Spleen (tissue), 11 donors: ENCODE data around the gene PPM1N. TPM values are rescaled to one million over a fixed set of nuclear protein-coding genes. Genes with fewer than 3 reads are reported as not detected.

ENCODE experiments used
- DNase-seq: peaks from one replicate; pipeline ENCODE4 v3.0.0-alpha.2; 2020
- H3K27ac ChIP-seq, 8 donors: fragments of 200-600 bp; sonication (generic) in 7 of 8; 1 replicate in 4 of 8; 2 replicates in 4 of 8; pipeline versions ENCODE4 v1.5.0 to v1.8.0; 2016 to 2021; ENCODE audit warnings: inconsistent platforms in 4 of 8, mild to moderate bottlenecking in 4 of 8, moderate library complexity in 1 of 8
- H3K27me3 ChIP-seq, 7 donors: fragments of 200-600 bp; sonication (generic) in 6 of 7; replicated peaks in 1 of 7; 1 replicate in 4 of 7; 2 replicates in 3 of 7; pipeline versions ENCODE4 v1.5.0 to v1.8.0; 2016 to 2021; ENCODE audit warnings: inconsistent platforms in 3 of 7, mild to moderate bottlenecking in 1 of 7
- H3K36me3 ChIP-seq, 6 donors: fragments of 200-600 bp; sonication (generic) in 5 of 6; 1 replicate in 4 of 6; 2 replicates in 2 of 6; pipeline versions ENCODE4 v1.5.0 to v1.8.0; 2016 to 2021; ENCODE audit warnings: inconsistent platforms in 2 of 6
- H3K4me1 ChIP-seq, 6 donors: fragments of 200-600 bp; sonication (generic) in 5 of 6; 1 replicate in 3 of 6; 2 replicates in 3 of 6; pipeline versions ENCODE4 v1.5.0 to v1.8.0; 2016 to 2021; ENCODE audit warnings: inconsistent platforms in 3 of 6
- H3K4me3 ChIP-seq, 8 donors: fragments of 200-600 bp; sonication (generic) in 7 of 8; 1 replicate in 4 of 8; 2 replicates in 4 of 8; pipeline versions ENCODE4 v1.5.0 to v1.8.0; 2016 to 2021; ENCODE audit warnings: inconsistent platforms in 4 of 8, mild to moderate bottlenecking in 4 of 8, moderate library complexity in 2 of 8
- H3K9me3 ChIP-seq, 8 donors: fragments of 200-600 bp; sonication (generic) in 7 of 8; 1 replicate in 4 of 8; 2 replicates in 4 of 8; pipeline versions ENCODE4 v1.5.0 to v1.8.0; 2016 to 2021; ENCODE audit warnings: inconsistent platforms in 4 of 8
- POLR2A ChIP-seq, 3 donors: fragments of 450-650 bp; IDR thresholded peaks; one replicate each; pipeline ENCODE4 v1.5.1; 2017; ENCODE audit warnings: antibody characterized with exemption in 3 of 3, mild to moderate bottlenecking in 1 of 3
- POLR2AphosphoS5 ChIP-seq, 3 donors: sonication (generic); formaldehyde crosslinking; IDR thresholded peaks; one replicate each; pipeline ENCODE4 v1.5.1; 2017; ENCODE audit warnings: antibody characterized with exemption in 3 of 3
- WGBS, 5 donors: extraction: QIAGEN DNeasy Blood & Tissue Kit in 3 of 5; methylation state at CpG; one replicate each; pipeline versions ENCODE4 v1.1.5 to v1.1.7; 2013 to 2018; 5-methylcytosine and 5-hydroxymethylcytosine counted together
- intact Hi-C: fragments of 100-400 bp; cut with DNase I; formaldehyde crosslinking; loops from one replicate; pipeline ENCODE4 v1.15.0; 2023; ENCODE audit warnings: low total_unique reads
- polyA plus RNA-seq, 3 donors: library from polyadenylated mRNA; stranded (reverse); fragments of 200-250 nt; gene quantifications; one replicate each; pipeline ENCODE4 v1.2.1, GENCODE V29; 2013
- total RNA-seq, 7 donors: library from RNA; depleted of rRNA in 3 of 7; stranded (reverse); fragments of >200 nt in 3 of 7; fragmentation: NEBNext Ultra II Directional in 4 of 7; extraction: Animal tissue kit (Norgen Biotek cat#: 25700) in 4 of 7; gene quantifications; one replicate each; pipeline versions ENCODE4 v1.1.0 to v1.2.1, GENCODE V29; 2016 to 2021
- TF ChIP-seq, protein P1 (sequence below), 11 experiments: fragments of 200-600 bp in 7 of 11; fragments of 450-650 bp in 4 of 11; sonication (generic) in 4 of 11; IDR thresholded peaks in 8 of 11; conservative IDR thresholded peaks in 3 of 11; 1 replicate in 7 of 11; 2 replicates in 4 of 11; pipeline versions ENCODE4 v1.4.0 to v1.8.0; 2016 to 2021; ENCODE audit warnings: antibody characterized with exemption in 11 of 11, inconsistent platforms in 4 of 11, mild to moderate bottlenecking in 1 of 11
- donor health status: healthy with polysubstance abuse.
- donor health status: DM: no; HTN: no; CAD: no; lungs with moderate emphysema.
- donor health status: DM: no; HTN: no; CAD: no.
- donor health status: Bipolar disorder and iron deficiency.
- donor health status: healthy.
- donor health status: DM: no; HTN: no; CAD: no.
- donor health status: DM: yes; HTN: yes; CAD: no.

Gene PPM1N
- total and polyA plus RNA-seq, 10 donors, result 6.3 to 21.4 (median 9.7) TPM

- Histone ChIP-seq H3K36me3 (no peaks in the 10 kb centered on the region), H3K27me3 (peaks cover 0 to 10% (median 0%) of the 10 kb centered on the region in 7 donors), H3K27ac (no peak overlapping the region), H3K9me3 (no peaks in the 10 kb centered on the region), H3K4me3 (no peak overlapping the region), H3K4me1 (peaks cover 8 to 38% (median 18%) of the 10 kb centered on the region in 6 donors)
- intact Hi-C loops, result no loop called here
- DNase-seq, result no peak
- TF ChIP-seq, protein P1, sequence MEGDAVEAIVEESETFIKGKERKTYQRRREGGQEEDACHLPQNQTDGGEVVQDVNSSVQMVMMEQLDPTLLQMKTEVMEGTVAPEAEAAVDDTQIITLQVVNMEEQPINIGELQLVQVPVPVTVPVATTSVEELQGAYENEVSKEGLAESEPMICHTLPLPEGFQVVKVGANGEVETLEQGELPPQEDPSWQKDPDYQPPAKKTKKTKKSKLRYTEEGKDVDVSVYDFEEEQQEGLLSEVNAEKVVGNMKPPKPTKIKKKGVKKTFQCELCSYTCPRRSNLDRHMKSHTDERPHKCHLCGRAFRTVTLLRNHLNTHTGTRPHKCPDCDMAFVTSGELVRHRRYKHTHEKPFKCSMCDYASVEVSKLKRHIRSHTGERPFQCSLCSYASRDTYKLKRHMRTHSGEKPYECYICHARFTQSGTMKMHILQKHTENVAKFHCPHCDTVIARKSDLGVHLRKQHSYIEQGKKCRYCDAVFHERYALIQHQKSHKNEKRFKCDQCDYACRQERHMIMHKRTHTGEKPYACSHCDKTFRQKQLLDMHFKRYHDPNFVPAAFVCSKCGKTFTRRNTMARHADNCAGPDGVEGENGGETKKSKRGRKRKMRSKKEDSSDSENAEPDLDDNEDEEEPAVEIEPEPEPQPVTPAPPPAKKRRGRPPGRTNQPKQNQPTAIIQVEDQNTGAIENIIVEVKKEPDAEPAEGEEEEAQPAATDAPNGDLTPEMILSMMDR (IDR thresholded peaks at IDR 0.05 in 8 of 11, conservative IDR thresholded peaks at IDR 0.05 in 3 of 11), result no peak
- TF ChIP-seq POLR2A (IDR thresholded peaks at IDR 0.05), result no peak
- TF ChIP-seq POLR2AphosphoS5 (IDR thresholded peaks at IDR 0.05), result no peak
Measured at GRCh38 chr19:45457776-45458175, 40.5 kb upstream of the PPM1N start.

DNA sequence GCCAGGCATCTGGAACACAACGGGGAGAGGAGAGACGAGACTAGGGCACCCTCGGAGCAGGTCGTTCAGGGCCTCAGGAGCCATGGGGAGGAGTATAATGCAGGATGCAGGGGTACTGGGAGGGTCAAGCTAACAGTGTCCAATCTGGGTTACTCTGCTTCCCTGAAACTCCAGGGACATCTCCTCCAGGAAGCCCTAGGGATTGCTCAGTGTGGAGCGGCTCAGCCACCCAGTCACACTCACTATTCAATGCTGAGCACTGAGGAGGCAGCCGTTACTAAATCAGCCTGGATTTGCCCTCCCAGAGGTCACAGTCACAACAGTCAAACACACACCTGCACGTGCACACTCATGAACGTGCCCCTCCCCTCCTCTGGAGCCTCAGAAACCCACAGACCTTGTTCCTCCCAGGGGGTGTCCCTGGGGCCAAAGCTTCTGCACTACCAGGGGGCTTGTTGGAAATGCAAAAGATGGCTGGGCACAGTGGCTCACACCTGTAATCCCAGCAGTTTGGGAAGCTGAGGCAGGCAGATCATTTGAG, 37.4 kb upstream of the PPM1N start:
- Histone ChIP-seq H3K36me3 (no peaks in the 10 kb centered on the region), H3K4me3 (no peak overlapping the region), H3K4me1 (peaks cover 5 to 19% (median 8%) of the 10 kb centered on the region in 6 donors), H3K27me3 (peaks cover 0 to 18% (median 0%) of the 10 kb centered on the region in 7 donors), H3K9me3 (no peaks in the 10 kb centered on the region), H3K27ac (no peak overlapping the region)
- WGBS, 5 donors, result 52 to 59% (median 55%) methylated on average over 8 of the region's 8 CpGs
- DNase-seq, result no peak
- intact Hi-C loops, result no loop called here
- TF ChIP-seq POLR2A (IDR thresholded peaks at IDR 0.05) (no peak), POLR2AphosphoS5 (IDR thresholded peaks at IDR 0.05) (no peak)
- TF ChIP-seq, protein P1 (IDR thresholded peaks at IDR 0.05 in 8 of 11, conservative IDR thresholded peaks at IDR 0.05 in 3 of 11), result no peak

DNA sequence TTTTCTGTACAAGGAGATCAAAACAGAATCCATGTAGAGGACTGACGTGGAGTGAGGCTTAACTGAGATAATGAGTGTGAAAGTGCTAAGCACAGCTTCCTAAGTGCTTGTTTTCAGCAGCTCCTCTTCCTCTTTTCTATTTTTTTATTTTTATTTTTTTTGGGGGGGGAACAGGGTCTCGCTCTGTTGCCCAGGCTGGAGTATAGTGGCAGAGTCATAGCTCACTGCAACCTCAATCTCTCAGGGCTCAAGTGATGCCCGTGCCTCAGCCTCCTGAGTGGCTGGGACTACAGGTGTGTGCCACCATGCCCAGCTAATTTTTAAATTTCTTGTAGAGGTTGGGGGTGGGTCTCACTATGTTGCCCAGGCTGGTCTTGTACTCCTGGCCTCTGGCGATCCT, 36.1 kb upstream of the PPM1N start:
- Histone ChIP-seq H3K9me3 (no peaks in the 10 kb centered on the region), H3K4me1 (peaks cover 0 to 13% (median 5%) of the 10 kb centered on the region in 6 donors), H3K36me3 (no peaks in the 10 kb centered on the region), H3K27ac (no peak overlapping the region), H3K27me3 (peaks cover 0 to 28% (median 0%) of the 10 kb centered on the region in 7 donors), H3K4me3 (no peak overlapping the region)
- no peak for DNase-seq
- TF ChIP-seq POLR2AphosphoS5 (IDR thresholded peaks at IDR 0.05), result no peak
- TF ChIP-seq, protein P1 (IDR thresholded peaks at IDR 0.05 in 8 of 11, conservative IDR thresholded peaks at IDR 0.05 in 3 of 11), result no peak
- TF ChIP-seq POLR2A (IDR thresholded peaks at IDR 0.05), result no peak
- 50 to 58% (median 53%) methylated on average over 4 of the region's 4 CpGs for WGBS, 5 donors
- intact Hi-C loops, result no loop called here

- H3K36me3 ChIP-seq, result no peaks in the 10 kb centered on the region
- H3K4me3 ChIP-seq, result no peak overlapping the region
- H3K27me3 ChIP-seq, result peaks cover 0 to 28% (median 0%) of the 10 kb centered on the region in 7 donors
- DNase-seq, result no peak
- no peaks in the 10 kb centered on the region for H3K9me3 ChIP-seq
- TF ChIP-seq, protein P1 (IDR thresholded peaks at IDR 0.05 in 8 of 11, conservative IDR thresholded peaks at IDR 0.05 in 3 of 11), result no peak
- TF ChIP-seq POLR2AphosphoS5 (IDR thresholded peaks at IDR 0.05) (no peak), POLR2A (IDR thresholded peaks at IDR 0.05) (no peak)
- peaks cover 5 to 22% (median 13%) of the 10 kb centered on the region in 6 donors for H3K4me1 ChIP-seq
- intact Hi-C loops, result no loop called here
- WGBS, 5 donors, result 77 to 88% (median 82%) methylated on average over 4 of the region's 4 CpGs
- H3K27ac ChIP-seq, result no peak overlapping the region
Measured at GRCh38 chr19:45463241-45463640, 35.0 kb upstream of the PPM1N start.
